NT2/D1 (cell line): Measurements from ENCODE around the gene TMEM130.

Experiments
- SUZ12 ChIP-seq: IDR thresholded peaks from 2 replicates; pipeline ENCODE4 v1.6.1; 2011; ENCODE audit not compliant: insufficient read length, insufficient read depth; ENCODE audit errors: extremely low read depth
- YY1 ChIP-seq: IDR thresholded peaks from 2 replicates; pipeline ENCODE4 v1.6.1; 2011; ENCODE audit not compliant: insufficient read length, insufficient read depth
- ZNF274 ChIP-seq: IDR thresholded peaks from 2 replicates; pipeline ENCODE4 v1.6.1; 2011; ENCODE audit warnings: mild to moderate bottlenecking, low read depth, low read length

DNA sequence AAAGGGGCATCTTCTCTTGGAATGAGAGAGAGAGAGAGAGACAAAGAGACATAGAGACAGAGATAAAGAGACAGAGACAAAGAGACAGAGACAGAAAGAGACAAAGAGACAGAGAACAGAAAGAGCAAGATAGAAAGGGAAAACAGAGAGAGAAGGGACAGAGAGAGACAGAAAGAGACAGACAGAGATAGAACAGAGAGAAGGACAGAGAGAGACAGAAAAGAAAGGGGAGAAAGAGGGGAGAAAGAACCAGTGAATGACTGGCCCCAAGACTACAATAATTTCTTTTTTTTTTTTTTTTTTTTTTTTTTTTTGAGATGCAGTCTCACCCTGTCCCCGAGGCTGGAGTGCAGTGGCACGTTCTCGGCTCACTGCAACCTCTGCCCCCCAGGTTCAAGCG is 7.6 kb downstream of the TMEM130 start:
- TF ChIP-seq YY1 (no peak), ZNF274 (no peak), SUZ12 (no peak)
